Stimulated activated CD8-positive, alpha-beta memory T cell treated with anti-CD3 and anti-CD28 coated beads, Interleukin-15, amount 100 ng/mL, for 48 hours (primary cell): ENCODE measurements around the gene GABBR2.

ENCODE experiments used
- DNase-seq, 2 donors: peaks; one replicate each; pipeline ENCODE4 v3.0.0-alpha.2; 2020; ENCODE audit warnings: low read depth in 2 of 2

The GABBR2 gene

GRCh38 chr9:98260635-98261034 lies 448.1 kb downstream of the GABBR2 start:
- no peak for DNase-seq

GRCh38 chr9:98259791-98260190 lies 448.9 kb downstream of the GABBR2 start:
- no peak for DNase-seq

GRCh38 chr9:98256756-98257155 lies 452.0 kb downstream of the GABBR2 start:
- DNase-seq: no peak

DNA sequence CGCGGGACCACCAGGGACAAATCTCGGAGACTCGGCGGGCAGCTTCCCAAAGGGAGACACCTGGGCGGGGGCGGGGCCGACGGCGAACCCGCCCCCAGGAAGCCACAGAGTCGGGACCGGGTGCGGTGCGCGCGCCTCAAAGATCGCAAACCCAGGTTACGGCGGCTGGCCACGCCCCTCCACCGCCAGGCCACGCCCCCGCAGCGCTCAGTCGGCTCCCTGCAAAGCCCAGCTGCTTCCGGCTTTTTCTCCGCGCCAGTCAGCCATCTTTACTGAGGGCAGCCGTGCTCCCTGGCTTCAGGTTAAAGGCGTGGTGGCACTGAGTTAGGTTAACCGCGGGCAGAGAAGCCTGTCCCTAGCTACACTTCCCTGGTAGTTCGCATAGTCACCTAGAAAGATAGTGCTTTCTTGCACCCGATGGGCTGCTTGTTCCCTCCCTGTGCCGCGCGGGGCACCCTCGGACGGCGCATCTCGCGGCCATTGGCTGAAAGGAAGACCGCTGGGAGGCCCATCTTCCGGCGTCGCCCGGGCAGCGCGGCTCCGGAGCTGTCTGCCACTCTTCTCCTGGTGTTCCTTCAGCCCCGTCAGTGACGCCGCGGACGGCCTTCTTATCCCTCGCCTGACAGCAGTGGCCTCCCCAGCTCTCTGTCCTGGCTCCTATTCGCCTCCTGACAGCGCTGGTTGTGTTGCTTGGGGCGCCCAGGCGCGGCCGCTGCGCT lies 453.0 kb downstream of the GABBR2 start, which contains the start of gene TBC1D2:
Gene TBC1D2 (minus strand): TSS at position 72 of the 719 bp plus-strand sequence. CDS start 108 bp downstream, outside the sequence.
- peak; percentile 93 to 95 for DNase-seq

GRCh38 chr9:98255061-98255577 lies 453.6 kb downstream of the GABBR2 start:
- no peak for DNase-seq

DNA sequence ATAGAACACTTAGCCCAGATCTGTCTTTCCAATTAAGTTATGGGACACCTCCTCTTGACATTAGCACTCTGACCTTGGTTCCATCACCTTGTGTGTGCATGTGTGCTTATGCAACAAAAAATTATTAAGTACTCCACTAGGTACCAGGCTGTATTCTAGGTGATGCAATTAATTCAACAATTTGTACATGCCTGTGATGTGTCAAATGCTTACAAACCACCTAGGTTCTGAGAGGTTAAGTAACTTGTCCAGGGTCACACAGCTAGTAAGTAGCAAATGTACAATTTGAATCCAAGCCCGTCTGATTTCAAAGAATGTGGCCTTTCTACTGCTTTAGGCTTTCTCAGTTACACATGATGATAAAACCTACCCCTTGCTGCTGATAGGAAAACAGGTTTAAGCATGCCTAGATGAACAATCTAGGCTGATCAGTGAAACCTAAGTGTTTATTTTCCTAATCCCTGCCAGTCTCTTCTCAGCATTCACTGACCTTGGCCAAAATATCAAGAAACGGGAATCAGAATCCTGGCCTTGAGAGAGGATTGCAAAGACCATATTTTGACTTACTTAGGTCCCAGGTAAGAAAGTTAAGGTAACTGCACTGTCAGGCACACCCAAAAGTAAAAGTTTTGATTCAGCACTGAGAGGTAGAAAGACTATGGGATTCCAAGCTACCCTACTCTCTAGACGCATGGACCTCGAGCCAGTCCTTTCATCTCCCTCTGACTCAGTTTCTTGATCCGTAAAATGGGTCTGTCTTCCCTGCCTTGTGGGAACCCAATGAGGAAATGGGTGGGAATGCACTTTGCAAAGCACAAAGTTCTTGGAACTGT lies 454.3 kb downstream of the GABBR2 start:
- no peak for DNase-seq

DNA sequence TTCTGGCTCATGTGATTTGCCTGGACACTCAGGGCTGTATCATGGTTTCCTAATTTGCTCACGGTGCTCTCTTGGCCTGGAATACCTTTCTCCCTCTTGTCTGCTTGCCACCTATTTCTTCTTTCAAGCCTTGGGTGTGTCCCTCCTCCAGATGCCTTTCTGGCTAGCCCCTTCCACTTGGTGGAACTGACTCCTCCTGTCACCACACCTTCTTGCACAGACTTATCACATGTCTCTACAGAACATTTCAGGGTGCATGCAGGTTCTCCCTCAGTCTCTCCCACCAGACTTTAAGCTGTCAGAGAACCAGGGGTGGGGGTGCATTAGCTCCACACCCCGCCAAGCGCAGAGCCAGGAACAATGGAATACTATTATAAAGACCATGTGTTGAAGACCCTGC lies 455.2 kb downstream of the GABBR2 start:
- DNase-seq: no peak

GRCh38 chr9:98251551-98251950 lies 457.2 kb downstream of the GABBR2 start:
- no peak for DNase-seq

- no peak for DNase-seq
Measured at GRCh38 chr9:98249771-98250170, 459.0 kb downstream of the GABBR2 start.

- DNase-seq: peak in 1 of 2 donors; percentile 4
Measured at GRCh38 chr9:98248737-98249474, 459.8 kb downstream of the GABBR2 start.

DNA sequence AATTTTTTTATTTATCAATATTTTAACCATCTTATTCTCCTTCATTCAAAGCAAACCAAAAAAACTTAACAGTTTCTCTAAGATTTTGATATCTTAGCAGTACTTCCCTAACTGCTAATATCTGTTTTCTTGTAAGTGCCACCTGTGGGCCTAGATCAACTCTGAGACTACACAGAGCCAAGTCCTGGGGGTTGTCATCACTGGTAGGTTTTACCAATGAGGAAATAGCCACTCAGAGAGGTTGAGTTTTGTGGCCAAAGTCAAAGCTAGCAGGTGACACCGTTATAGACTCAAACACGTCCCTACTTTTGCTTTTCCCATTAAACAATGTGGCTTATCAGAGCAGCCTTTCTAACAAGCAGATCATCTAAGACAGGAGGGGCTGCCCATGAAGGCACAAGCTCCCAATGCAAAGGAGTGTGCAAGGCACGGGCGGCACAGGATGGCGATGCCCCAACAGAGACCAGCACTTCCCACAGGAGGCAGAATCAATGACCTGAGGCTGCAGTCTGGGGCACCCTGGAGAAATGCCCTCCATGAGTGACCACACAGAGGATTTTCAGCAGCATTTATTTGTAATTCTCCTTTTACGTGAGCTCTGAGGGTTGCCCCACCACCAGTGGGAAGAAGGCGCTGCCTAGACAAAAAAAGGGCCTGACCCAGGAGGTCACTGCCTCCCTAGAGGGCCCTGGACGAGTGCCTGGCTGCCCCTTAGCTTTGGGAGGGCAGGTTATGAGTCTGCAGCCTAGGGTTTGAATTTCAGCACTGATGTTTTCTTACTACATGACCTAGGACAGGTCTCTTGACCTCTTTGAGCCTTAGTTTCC lies 460.7 kb downstream of the GABBR2 start:
- no peak for DNase-seq

- no peak for DNase-seq
Measured at GRCh38 chr9:98242426-98242825, 466.3 kb downstream of the GABBR2 start.

GRCh38 chr9:98241357-98242300 lies 467.1 kb downstream of the GABBR2 start:
- no peak for DNase-seq

DNA sequence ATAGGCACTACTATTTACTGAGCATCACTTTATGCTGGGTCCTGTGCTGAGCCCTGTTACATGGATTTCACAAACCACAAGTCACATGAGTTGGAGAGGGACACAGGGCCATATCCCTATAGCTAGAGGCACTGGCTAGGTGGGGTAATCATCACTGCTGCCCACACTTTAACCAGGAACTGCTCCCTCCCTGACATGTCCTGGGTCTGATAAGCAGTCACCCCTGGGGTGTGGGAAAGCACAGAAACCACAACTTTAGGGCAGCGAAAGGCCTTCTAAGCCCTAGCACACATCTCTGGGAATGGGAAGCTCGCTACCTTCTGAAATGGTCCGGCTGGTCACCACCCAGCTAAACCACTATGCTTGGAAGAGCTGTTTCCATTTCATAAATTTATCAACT lies 468.3 kb downstream of the GABBR2 start:
- no peak for DNase-seq
